HG02938 (cell line): ENCODE data around the gene MLXIP.
"Not testable (repeated sequence)": the region's sequence is repeated elsewhere in the genome, so short reads cannot be mapped to it uniquely, and the experiment has no call there.

Experiments used
- ATAC-seq: cut with Tn5 transposase; IDR thresholded peaks from one replicate; pipeline ENCODE4 v1.9.1; 2021; ENCODE audit warnings: mild to moderate bottlenecking, moderate library complexity; ENCODE audit not compliant: unreplicated experiment

MLXIP gene

GRCh38 chr12:122051231-122051876 lies 27.2 kb upstream of the MLXIP start:
- ATAC-seq: no peak

GRCh38 chr12:122052285-122052684 lies 26.3 kb upstream of the MLXIP start:
- ATAC-seq: no peak

GRCh38 chr12:122054842-122055520 lies 23.6 kb upstream of the MLXIP start:
- no peak for ATAC-seq

GRCh38 chr12:122056406-122056805 lies 22.1 kb upstream of the MLXIP start:
- not testable (repeated sequence) for ATAC-seq

DNA sequence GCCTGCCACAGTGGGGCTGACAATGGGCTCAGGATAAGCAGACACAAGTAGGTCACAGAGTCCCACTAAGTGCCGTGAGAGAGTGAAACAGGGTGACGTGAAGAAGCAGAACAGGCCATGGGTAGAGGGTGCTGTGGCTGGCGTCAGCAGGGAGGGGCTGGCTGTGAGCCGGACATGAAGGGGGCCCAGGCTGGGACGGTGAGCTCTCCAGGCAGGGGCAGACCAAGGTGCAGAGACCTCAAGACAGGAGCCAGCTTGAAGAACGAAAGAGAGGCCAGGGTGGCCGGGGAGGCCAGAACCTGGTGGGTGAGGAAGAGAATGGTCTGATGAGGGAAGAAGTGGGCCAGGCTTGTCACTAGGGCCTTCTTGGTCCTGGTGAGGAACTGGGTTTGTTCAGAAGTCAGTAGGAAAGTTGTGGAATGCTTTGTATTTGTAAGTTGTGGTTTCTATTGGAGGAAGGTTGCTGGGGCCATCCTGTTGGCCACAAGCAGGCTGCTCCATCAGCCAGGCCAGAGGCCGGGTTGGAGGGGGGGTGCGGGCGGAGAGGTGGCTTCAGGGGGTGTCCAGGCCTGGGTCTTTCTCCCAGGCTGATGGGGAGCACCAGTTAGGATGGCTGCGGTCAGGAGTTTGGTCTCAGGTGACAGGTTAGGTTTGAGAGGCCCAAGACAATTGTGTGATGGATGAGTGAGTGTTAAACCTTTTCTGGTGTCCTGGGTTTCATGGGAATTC lies 21.4 kb upstream of the MLXIP start:
- ATAC-seq: no peak

DNA sequence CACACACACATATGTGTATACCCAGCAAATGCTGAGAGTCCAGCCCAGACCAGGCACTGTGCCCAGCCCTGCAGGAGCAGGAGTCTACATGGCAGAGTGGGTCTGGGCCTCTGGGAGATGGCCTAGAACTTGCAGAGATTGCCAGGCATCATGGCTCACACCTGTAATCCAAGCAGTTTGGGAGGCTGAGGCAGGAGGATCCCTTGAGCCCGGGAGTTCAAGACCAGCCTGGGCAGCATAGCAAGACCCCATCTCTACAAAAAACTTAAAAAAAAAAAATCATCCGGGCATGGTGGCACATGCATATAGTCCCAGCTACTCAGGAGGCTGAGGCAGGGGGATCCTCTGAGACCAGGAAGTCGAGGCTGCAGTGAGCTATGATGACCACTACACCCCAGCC lies 20.8 kb upstream of the MLXIP start:
- no peak for ATAC-seq

GRCh38 chr12:122058549-122059149 lies 19.9 kb upstream of the MLXIP start:
- ATAC-seq: no peak

- no peak for ATAC-seq
Observed at GRCh38 chr12:122059203-122059960, 19.2 kb upstream of the MLXIP start.

DNA sequence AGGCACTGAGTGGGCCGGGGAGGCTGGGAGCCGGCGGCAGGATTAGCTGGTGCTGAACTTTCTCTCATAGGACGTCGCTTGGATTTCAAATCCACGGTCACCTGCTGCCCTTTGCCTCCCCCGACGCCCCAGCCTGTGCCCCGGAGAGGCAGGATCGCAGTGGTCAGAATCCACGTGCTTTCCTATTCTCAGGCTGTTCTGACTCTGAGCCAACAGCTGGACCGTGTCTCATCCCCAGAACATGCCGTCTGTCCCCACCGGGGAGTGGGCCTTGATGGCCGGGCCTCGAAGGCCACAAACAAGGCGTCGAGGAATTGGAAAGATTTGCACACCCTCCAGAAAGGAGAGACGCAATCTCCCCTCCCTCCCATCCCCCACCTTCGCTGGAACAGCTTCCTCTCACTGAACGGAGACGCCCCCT lies 18.5 kb upstream of the MLXIP start:
- ATAC-seq: no peak

GRCh38 chr12:122061253-122061652 lies 17.3 kb upstream of the MLXIP start:
- ATAC-seq: no peak

DNA sequence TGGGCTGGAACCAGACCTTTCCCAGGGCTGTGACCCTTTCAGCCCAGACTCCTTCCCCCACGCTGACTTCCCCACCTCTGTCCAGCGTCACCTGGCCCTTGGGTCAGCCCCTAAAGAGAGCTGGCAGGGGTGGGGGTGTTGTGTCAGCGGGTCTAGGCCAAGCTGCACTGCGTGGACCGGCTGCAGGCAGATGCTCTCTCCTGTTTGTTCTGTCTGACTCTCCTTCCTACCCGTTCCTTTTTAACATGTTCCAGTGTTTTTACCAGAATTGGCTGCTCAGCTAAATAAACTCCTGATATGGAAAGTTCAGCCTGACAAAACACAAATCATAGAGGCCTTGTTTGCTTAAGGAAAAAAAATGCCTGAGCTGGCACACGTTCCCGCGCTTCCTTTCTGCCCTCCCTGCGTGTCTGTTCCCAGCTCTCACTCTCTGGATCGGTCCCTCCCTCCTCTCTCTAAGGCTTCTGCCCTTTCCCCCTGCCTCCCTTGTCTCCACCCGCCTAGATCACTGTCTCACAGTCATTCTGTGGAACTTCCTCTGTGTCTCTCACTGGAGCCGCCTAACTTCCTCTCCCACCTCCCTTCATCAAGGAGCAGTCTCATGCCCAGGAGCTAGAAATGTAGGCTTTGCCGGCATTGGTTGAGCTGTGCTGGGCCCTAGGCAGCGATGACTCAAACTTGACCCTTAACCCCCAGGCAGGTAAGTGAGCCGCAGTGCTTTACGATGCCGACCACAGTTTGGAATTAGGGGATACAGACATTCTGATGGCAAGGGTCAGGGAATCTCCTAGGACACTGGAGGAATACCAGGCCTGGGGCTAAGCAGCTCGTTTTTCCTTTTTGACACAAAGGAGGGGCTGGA lies 15.5 kb upstream of the MLXIP start:
- ATAC-seq: no peak

- ATAC-seq: no peak
Observed at GRCh38 chr12:122063694-122064024, 14.9 kb upstream of the MLXIP start.

DNA sequence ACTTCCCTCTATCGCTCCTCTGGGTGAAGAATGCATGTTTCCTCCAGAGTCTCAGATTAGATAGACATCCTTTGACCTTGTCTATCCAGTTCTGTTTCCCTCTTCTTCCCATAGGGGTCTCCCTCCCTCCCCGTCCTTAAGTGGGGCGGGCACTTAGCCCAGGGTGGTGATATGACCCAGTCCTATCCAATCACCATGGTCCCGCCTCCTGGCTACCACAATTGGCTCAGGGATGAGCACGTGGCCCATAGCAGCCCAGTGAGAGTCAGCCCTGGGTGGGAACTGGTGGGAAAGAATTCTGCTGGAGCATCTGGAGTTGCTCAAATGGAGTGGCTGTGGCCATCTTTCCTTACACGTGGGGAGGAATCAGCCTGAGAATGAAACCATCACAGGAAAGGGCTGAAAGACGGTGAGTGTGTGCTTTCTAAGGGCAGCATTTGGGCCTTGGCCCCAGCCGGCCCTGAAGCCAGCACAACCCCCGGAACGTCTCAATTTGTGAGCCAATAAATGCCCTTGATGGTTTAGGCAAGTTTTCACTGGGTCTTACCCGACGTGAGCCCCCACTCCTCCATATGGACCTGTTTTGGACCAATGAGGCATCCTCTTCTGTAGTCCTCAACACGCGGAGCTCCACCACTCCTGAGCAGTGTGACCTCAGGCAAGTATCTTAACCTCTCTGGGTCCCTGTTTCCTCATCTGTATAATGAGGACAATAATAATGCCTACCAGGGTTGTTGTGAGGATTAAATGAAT lies 14.4 kb upstream of the MLXIP start:
- no peak for ATAC-seq

- no peak for ATAC-seq
Observed at GRCh38 chr12:122064780-122065588, 13.6 kb upstream of the MLXIP start.

DNA sequence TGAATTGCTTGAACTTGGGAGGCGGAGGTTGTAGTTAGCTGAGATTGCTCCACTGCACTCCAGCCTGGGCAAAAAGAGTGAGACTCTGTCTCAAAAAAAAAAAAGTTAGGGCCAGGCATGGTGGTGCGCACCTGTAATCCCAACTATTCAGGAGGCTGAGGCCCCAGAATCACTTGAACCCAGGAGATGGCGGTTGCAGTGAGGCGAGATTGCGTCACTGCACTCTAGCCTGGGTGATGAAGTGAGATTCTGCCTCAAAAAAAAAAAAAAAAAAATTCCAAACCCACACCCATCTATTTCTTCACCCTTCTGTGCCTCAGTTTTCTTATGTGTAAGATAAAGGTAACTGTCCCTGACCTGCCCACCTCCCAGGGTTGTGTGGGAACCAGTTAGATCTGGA lies 11.0 kb upstream of the MLXIP start:
- no peak for ATAC-seq

DNA sequence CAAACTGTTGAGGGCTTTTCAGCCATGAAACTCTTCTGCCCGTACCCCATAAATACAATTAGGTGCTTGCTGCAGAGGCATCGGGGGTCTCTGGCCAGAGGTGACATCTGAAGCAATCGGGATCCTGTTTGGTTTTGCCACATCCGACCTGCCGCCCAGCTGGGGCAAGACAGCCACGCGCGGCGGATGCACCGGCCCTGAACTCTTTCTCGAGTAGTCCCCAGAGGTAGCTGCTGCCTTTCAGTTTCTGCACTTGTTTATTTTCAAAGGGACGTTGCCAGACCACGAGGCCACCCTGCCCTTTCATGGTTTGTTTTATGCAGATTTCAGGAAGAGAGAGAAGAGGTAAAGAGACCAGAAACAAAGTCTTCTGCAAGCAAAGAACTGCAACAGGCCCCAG lies 10.6 kb upstream of the MLXIP start:
- peak; percentile 94 for ATAC-seq

- no peak for ATAC-seq
Observed at GRCh38 chr12:122072031-122072970, 6.3 kb upstream of the MLXIP start.

DNA sequence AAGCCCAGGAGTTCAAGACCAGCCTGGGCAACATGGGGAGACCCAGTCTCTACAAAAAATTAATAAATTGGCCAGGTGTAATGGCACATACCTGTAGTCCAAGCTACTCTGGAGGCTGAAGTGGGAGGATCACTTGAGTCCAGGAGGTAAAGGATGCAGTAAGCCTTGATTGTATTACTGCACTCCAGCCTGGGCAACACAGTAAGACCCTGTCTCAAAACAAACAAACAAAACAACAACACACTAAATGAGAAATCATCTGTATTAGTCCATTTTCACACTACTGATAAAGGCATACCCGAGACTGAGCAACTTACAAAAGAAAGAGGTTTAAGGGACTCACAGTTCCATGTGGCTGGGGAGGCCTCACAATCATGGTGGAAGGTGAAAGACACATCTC lies 4.7 kb upstream of the MLXIP start:
- ATAC-seq: no peak
